Liver (tissue), 9 donors: ENCODE data around the gene ULBP2. TPM values are rescaled to one million over a fixed set of nuclear protein-coding genes. Genes with fewer than 3 reads are reported as not detected.

Experiments used
- DNase-seq: peaks from one replicate; pipeline ENCODE4 v3.0.0-alpha.2; 2017; ENCODE audit warnings: low spot score
- H3K27ac ChIP-seq, 2 donors: one replicate each; pipeline ENCODE4 v1.7.0; 2013; ENCODE audit warnings: inconsistent platforms in 2 of 2, low read length in 2 of 2, control low read depth in 1 of 2, low read depth in 1 of 2, mild to moderate bottlenecking in 1 of 2
- H3K27me3 ChIP-seq, 4 donors: one replicate each; pipeline versions ENCODE4 v1.6.1 to v1.7.0; 2013; ENCODE audit warnings: low read length in 3 of 4, inconsistent platforms in 1 of 4, mild to moderate bottlenecking in 1 of 4, moderate library complexity in 1 of 4; ENCODE audit not compliant: control insufficient read depth in 4 of 4, insufficient read depth in 4 of 4
- H3K36me3 ChIP-seq, 4 donors: one replicate each; pipeline versions ENCODE4 v1.6.1 to v1.7.0; 2013; ENCODE audit warnings: low read length in 3 of 4, mild to moderate bottlenecking in 3 of 4, low read depth in 1 of 4, moderate library complexity in 1 of 4; ENCODE audit not compliant: control insufficient read depth in 4 of 4, insufficient read depth in 3 of 4
- H3K4me1 ChIP-seq, 4 donors: one replicate each; pipeline versions ENCODE4 v1.6.1 to v1.7.0; 2013; ENCODE audit warnings: low read length in 3 of 4, mild to moderate bottlenecking in 3 of 4, moderate library complexity in 1 of 4; ENCODE audit not compliant: control insufficient read depth in 4 of 4, insufficient read depth in 4 of 4
- H3K4me3 ChIP-seq, 3 donors: one replicate each; pipeline versions ENCODE4 v1.6.1 to v1.7.0; 2013; ENCODE audit warnings: low read length in 3 of 3, control low read depth in 1 of 3, low read depth in 1 of 3, mild to moderate bottlenecking in 1 of 3
- H3K9ac ChIP-seq, 2 donors: one replicate each; pipeline ENCODE4 v1.7.0; 2013; ENCODE audit warnings: low read length in 2 of 2, mild to moderate bottlenecking in 2 of 2, moderate library complexity in 2 of 2, control low read depth in 1 of 2, low read depth in 1 of 2
- H3K9me3 ChIP-seq, 4 donors: one replicate each; pipeline versions ENCODE4 v1.6.1 to v1.7.0; 2013; ENCODE audit warnings: low read length in 3 of 4; ENCODE audit not compliant: control insufficient read depth in 4 of 4
- ATF3 ChIP-seq: IDR thresholded peaks from 2 replicates; pipeline ENCODE4 v1.6.1; 2016; ENCODE audit warnings: antibody characterized with exemption
- EGR1 ChIP-seq, 2 donors: IDR thresholded peaks; 2 replicates each; pipeline ENCODE4 v1.6.1; 2016 to 2018; ENCODE audit warnings: antibody characterized with exemption in 2 of 2, low read depth in 2 of 2
- FOXA1 ChIP-seq: IDR thresholded peaks from 2 replicates; pipeline ENCODE4 v1.6.1; 2016; ENCODE audit warnings: antibody characterized with exemption
- FOXA2 ChIP-seq: IDR thresholded peaks from 2 replicates; pipeline ENCODE4 v1.6.1; 2016; ENCODE audit warnings: antibody characterized with exemption
- GABPA ChIP-seq, 2 donors: IDR thresholded peaks in 1 of 2; conservative IDR thresholded peaks in 1 of 2; 2 replicates each; pipeline ENCODE4 v1.6.1; 2016; ENCODE audit warnings: antibody characterized with exemption in 2 of 2, mild to moderate bottlenecking in 1 of 2, moderate library complexity in 1 of 2
- HNF4A ChIP-seq, 2 donors: conservative IDR thresholded peaks; 2 replicates each; pipeline ENCODE4 v1.6.1; 2016; ENCODE audit warnings: antibody characterized with exemption in 2 of 2, mild to moderate bottlenecking in 2 of 2
- JUND ChIP-seq, 2 donors: IDR thresholded peaks; 2 replicates each; pipeline ENCODE4 v1.6.1; 2016; ENCODE audit warnings: antibody characterized with exemption in 2 of 2
- MAX ChIP-seq: IDR thresholded peaks from 2 replicates; pipeline ENCODE4 v1.6.1; 2016; ENCODE audit warnings: antibody characterized with exemption
- NR2F2 ChIP-seq: IDR thresholded peaks from 2 replicates; pipeline ENCODE4 v1.6.1; 2016; ENCODE audit warnings: antibody characterized with exemption
- RAD21 ChIP-seq, 2 donors: IDR thresholded peaks; 2 replicates each; pipeline ENCODE4 v1.6.1; 2016; ENCODE audit warnings: antibody characterized with exemption in 2 of 2, mild to moderate bottlenecking in 2 of 2
- REST ChIP-seq: IDR thresholded peaks from 2 replicates; pipeline ENCODE4 v1.6.1; 2016; ENCODE audit warnings: antibody characterized with exemption, mild to moderate bottlenecking
- RXRA ChIP-seq, 2 donors: IDR thresholded peaks; 2 replicates each; pipeline ENCODE4 v1.6.1; 2017 to 2018; ENCODE audit warnings: antibody characterized with exemption in 2 of 2, mild to moderate bottlenecking in 1 of 2
- SP1 ChIP-seq: IDR thresholded peaks from 2 replicates; pipeline ENCODE4 v1.6.1; 2018; ENCODE audit warnings: antibody characterized with exemption, mild to moderate bottlenecking
- TAF1 ChIP-seq: conservative IDR thresholded peaks from 2 replicates; pipeline ENCODE4 v1.6.1; 2016; ENCODE audit warnings: antibody characterized with exemption, mild to moderate bottlenecking
- YY1 ChIP-seq: IDR thresholded peaks from 2 replicates; pipeline ENCODE4 v1.6.1; 2016; ENCODE audit warnings: antibody characterized with exemption, mild to moderate bottlenecking
- ZBTB33 ChIP-seq: IDR thresholded peaks from 2 replicates; pipeline ENCODE4 v1.6.1; 2016; ENCODE audit warnings: antibody characterized with exemption
- WGBS: extraction: QIAGEN DNeasy Blood & Tissue Kit; methylation state at CpG from one replicate; pipeline ENCODE4 v1.1.7; 2013; 5-methylcytosine and 5-hydroxymethylcytosine counted together
- polyA plus RNA-seq, 2 donors: library from polyadenylated mRNA; stranded (reverse) in 1 of 2; unstranded in 1 of 2; fragments of 200-250 nt in 1 of 2; fragments of >200 nt in 1 of 2; fragmentation: Nextera tagmentation in 1 of 2; extraction: Ambion mirVana in 1 of 2; gene quantifications; one replicate each; pipeline versions ENCODE4 v1.2.1 to v1.2.3, GENCODE V29; 2013 to 2015
- total RNA-seq, 2 donors: library from RNA; depleted of rRNA; stranded (reverse); fragments of >200 nt; gene quantifications; one replicate each; pipeline ENCODE4 v1.2.3, GENCODE V29; 2014
- TF ChIP-seq, protein P1 (sequence below): fragments of 150-350 bp; IDR thresholded peaks from 2 replicates; pipeline ENCODE4 v1.5.1; 2017; ENCODE audit warnings: improper control_type of control experiment, low read depth, low read length; ENCODE audit not compliant: missing input control
- donor health status: healthy.
- donor health status: healthy.
- donor health status: healthy.
- donor health status: healthy.
- donor health status: healthy.

ULBP2 gene
- total and polyA plus RNA-seq, 4 donors = 0.14 to 0.27 (median 0.20) TPM

- H3K4me3 ChIP-seq = no peak overlapping the region
- WGBS = 97% methylated on average over 2 of the region's 2 CpGs
- no peak for DNase-seq
- H3K27me3 ChIP-seq = no peaks in the 10 kb centered on the region
- no peak overlapping the region for H3K9ac ChIP-seq
- H3K27ac ChIP-seq = no peak overlapping the region
- no peaks in the 10 kb centered on the region for H3K9me3 ChIP-seq
- TF ChIP-seq FOXA2 (no peak), NR2F2 (no peak), FOXA1 (no peak), HNF4A (conservative IDR thresholded peaks at IDR 0.05) (no peak), TAF1 (no peak), ZBTB33 (no peak), YY1 (no peak), RXRA (IDR thresholded peaks at IDR 0.05) (no peak), REST (no peak), MAX (no peak), RAD21 (IDR thresholded peaks at IDR 0.05) (no peak)
- TF ChIP-seq, protein P1, sequence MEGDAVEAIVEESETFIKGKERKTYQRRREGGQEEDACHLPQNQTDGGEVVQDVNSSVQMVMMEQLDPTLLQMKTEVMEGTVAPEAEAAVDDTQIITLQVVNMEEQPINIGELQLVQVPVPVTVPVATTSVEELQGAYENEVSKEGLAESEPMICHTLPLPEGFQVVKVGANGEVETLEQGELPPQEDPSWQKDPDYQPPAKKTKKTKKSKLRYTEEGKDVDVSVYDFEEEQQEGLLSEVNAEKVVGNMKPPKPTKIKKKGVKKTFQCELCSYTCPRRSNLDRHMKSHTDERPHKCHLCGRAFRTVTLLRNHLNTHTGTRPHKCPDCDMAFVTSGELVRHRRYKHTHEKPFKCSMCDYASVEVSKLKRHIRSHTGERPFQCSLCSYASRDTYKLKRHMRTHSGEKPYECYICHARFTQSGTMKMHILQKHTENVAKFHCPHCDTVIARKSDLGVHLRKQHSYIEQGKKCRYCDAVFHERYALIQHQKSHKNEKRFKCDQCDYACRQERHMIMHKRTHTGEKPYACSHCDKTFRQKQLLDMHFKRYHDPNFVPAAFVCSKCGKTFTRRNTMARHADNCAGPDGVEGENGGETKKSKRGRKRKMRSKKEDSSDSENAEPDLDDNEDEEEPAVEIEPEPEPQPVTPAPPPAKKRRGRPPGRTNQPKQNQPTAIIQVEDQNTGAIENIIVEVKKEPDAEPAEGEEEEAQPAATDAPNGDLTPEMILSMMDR = no peak
- peaks cover 0 to 3% (median 3%) of the 10 kb centered on the region in 4 donors for H3K4me1 ChIP-seq
- H3K36me3 ChIP-seq = no peaks in the 10 kb centered on the region
Measured at GRCh38 chr6:149917679-149918078, 24.1 kb upstream of the ULBP2 start.

DNA sequence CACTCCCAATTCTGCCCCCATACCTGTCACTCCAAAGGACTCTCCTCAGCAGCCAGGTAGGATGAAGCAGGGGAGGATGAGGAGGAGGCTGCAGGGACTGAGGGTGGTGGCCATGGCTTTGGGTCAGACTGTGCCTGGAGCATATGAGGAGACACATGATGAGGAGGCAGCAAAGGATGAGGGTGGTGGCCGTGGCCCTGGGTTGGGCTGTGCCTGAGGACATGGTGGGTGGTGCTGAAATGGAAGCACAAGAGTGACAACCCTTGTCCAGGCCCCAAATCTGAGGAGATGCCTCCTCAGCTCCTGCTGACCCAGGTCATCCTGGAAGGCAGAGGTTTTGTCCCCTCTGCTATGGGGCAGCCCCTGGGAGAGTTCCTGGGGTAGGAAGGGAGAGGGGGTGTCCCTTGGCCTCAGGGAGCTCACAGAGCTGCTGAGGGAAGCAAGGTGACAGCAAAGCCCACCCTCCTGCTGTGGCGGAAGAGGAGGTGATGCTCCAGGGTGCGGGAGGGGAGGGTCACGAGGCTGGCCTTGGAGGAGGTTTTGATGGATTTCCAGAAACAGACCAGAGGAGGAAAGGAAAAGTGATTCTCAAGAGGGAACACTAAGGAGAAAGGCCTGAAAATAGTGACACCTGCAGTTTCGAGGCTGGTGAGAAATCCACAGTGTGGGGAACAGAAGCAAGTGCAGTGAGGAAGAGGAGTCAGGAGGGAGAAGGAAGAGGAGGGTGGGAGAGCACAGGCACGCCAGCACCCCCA is 23.5 kb upstream of the ULBP2 start:
- peak; percentile 22 for DNase-seq
- Histone ChIP-seq H3K27ac (no peak overlapping the region), H3K4me3 (no peak overlapping the region), H3K9ac (no peak overlapping the region), H3K27me3 (no peaks in the 10 kb centered on the region), H3K36me3 (no peaks in the 10 kb centered on the region), H3K4me1 (peaks cover 0 to 10% (median 8%) of the 10 kb centered on the region in 4 donors), H3K9me3 (no peaks in the 10 kb centered on the region)
- 91% methylated on average over 6 of the region's 6 CpGs for WGBS
- no peak for TF ChIP-seq SP1
- TF ChIP-seq NR2F2 = no peak
- no peak for TF ChIP-seq EGR1 (IDR thresholded peaks at IDR 0.05; ENCODE audit: low read depth in 2 of 2)
- TF ChIP-seq, protein P1 = no peak
- TF ChIP-seq ATF3 = no peak
- TF ChIP-seq HNF4A (conservative IDR thresholded peaks at IDR 0.05) = no peak
- TF ChIP-seq REST = no peak
- TF ChIP-seq RAD21 (IDR thresholded peaks at IDR 0.05) = no peak
- TF ChIP-seq GABPA (IDR thresholded peaks at IDR 0.05 in 1 of 2, conservative IDR thresholded peaks at IDR 0.05 in 1 of 2) = no peak
- no peak for TF ChIP-seq FOXA2
- TF ChIP-seq TAF1 = no peak
- no peak for TF ChIP-seq YY1
- no peak for TF ChIP-seq FOXA1
- no peak for TF ChIP-seq JUND (IDR thresholded peaks at IDR 0.05)
